GM19324 (cell line): ENCODE data around the gene AP2S1.
"Not testable (repeated sequence)": the region's sequence is repeated elsewhere in the genome, so short reads cannot be mapped to it uniquely, and the experiment has no call there.

Experiments used
- ATAC-seq: cut with Tn5 transposase; IDR thresholded peaks from one replicate; pipeline ENCODE4 v1.9.1; 2021; ENCODE audit warnings: mild to moderate bottlenecking, moderate library complexity; ENCODE audit not compliant: unreplicated experiment, low FRiP score

The AP2S1 gene

DNA sequence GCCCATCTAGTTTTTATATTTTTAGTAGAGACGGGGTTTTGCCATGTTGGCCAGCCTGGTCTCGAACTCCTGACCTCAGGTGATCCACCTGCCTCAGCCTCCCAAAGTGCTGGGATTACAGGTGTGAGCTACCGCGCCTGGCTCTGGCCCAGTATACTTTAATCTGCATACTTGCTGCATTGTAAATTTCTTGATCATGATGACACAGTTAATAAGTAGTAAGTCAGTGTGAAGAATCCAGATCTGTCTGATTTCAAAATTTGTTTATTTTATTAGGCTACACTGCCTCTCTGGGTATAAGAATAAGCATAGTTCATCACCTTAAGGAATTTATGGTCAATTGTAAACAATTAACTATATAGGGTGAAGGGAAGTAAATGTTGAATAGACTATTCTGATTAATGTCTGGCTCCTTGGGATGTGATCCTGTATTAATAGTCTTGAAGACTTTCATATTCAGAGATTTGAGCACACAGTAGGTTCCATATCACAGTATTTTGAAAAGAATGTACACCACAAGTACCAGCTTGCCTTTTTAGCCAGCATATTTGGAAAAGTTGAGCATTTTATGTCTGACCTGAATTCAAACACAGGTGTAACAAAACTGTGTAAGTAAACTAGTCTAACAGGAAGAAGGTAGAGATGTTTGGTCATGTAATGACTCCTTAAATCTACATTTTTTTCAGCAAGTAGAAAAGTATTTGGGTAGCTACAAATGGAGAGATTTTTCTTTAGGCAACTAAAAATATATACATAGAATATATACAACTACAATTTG is 17.6 kb upstream of the AP2S1 start:
- no peak for ATAC-seq

DNA sequence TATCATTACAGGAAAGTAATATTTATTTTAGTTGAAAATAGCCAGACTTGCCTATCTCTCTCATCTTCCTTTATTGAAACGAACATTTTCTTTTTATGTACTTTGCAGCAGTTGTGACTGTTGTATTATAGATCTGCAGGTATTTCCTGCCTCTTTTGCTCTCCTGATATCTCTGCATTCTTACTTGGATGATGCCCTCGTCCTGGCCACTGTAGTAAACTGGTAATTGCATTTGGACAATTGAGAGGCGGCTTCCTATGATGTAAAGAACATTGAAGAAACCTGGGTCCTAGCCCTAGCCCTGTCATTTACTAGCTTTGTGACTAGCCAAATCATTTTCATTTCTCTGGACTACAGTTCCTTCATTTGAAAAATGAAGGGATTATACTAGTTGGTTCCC is 16.5 kb upstream of the AP2S1 start:
- ATAC-seq, result no peak

- ATAC-seq, result no peak
These were observed 15.9 kb upstream of the AP2S1 start for GRCh38 chr19:46866407-46867136.

GRCh38 chr19:46863818-46864629 is 13.4 kb upstream of the AP2S1 start:
- ATAC-seq, result no peak

DNA sequence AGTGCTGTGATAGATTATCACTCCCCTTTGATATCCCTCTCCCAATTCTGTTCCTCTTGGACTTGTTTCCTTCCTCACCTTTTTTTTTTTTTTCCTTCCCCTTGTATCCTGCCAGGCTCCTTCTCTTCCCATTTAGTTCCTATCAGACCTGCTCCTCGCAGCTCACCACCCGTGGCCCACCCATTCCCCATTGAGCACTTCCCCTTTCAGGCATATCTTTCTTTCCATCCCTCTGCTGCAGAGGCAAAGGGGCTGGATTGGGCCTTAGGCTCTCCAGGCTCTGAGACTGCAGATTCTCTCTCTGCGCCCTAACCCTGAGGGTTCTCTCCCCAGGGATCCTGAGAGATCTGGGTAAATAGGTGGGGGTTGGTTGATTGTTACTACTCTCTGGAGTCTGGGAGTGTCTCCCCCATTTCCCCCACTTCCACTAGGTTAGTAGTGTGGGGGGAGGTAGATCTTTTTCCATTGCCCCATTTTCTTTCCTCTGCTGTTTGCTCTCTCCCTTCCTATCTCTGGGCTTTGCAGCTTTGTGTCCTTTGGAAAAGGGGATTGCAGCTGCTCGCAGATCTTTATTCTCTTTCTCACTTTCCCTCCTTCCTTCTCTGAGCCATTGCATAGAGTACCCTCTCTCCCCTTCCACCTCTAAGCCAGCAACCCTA is 12.5 kb upstream of the AP2S1 start:
- ATAC-seq, result no peak

DNA sequence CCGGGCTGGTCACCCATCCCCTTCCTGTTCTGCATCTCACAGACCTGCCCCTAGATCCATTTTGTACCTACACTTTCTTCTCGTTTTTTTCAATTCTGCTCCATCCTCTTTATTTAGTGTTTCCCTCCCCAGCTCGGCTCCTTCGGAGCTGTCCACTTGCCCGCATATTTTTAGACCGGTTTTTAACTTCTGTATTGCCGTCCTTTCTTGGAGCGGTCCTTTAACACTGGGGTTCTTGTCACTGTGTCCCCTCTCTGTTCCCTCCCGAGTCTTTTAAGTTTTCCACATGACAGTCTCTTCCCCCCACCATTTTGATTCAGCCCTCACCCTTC is 11.8 kb upstream of the AP2S1 start:
- no peak for ATAC-seq

GRCh38 chr19:46861691-46862502 is 11.3 kb upstream of the AP2S1 start:
- no peak for ATAC-seq

DNA sequence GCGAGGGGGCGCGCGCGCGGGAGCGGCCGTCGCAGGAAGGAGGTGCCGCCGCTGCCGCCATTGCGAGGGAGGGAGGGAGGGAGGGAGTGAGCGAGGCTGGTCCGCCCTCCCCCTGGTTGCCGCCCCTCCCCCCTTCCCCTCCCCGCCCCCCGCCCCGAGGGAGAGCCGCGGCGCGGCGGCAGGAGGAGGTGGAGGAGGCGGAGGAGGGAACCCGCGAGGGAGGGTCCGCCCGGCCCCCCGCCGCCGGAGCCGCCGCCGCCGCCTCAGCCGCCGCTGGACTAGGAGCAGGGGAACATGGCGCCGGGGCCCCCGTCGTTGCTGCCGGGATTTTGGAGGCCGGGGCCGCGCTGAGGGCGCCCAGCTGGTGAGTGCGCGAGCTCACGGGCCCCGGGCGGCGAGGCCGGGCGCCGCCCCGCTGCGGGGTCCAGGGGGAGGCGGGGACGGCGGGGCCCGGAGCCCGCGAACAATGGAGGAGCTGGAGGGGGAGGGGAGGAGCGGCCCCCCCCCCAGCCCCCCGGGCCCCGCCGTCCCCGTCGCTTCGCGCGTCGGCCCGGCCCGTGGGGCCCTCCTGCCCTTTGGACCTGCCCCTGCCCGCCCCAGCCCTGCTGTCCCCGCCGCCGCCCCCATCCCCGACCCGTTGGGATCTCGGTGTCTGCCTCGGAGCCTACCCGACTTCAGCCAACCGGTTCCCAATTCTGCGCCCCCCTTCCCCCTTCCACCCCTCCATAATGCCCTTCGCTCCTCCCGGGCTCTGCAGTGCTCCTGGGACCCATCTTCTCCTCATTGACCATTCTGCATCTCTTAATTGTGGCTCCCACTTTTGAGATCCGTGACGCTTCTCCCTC is 10.4 kb upstream of the AP2S1 start, which contains the start of gene ARHGAP35:
TSS of gene ARHGAP35 (plus strand) at position 152 of the 845 bp plus-strand sequence. CDS start 57,679 bp downstream, outside the sequence.
- ATAC-seq, result peak; percentile 19

GRCh38 chr19:46860125-46860845 is 9.6 kb upstream of the AP2S1 start:
- peak; percentile 72 for ATAC-seq

GRCh38 chr19:46859637-46860124 is 9.0 kb upstream of the AP2S1 start:
- no peak for ATAC-seq

GRCh38 chr19:46856062-46857022 is 5.7 kb upstream of the AP2S1 start:
- peak; percentile 40 for ATAC-seq

DNA sequence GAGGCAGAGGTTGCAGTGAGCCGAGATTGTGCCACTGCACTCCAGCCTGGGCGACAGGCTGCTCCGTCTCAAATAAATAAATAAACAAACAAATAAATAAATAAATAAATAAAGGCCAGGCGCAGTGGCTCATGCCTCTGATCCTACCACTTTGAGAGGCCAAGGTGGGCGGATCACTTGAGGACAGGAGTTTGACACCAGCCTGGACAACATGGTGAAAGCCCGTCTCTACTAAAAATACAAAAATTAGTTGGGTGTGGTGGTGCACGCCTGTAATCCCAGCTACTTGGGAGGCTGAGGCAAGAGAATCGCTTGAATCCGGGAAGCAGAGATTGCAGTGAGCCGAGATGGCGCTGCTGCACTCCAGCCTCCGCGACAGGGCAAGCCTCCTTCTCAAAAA is 4.1 kb upstream of the AP2S1 start:
- ATAC-seq, result not testable (repeated sequence)

GRCh38 chr19:46852830-46853229 is 2.2 kb upstream of the AP2S1 start:
- no peak for ATAC-seq

DNA sequence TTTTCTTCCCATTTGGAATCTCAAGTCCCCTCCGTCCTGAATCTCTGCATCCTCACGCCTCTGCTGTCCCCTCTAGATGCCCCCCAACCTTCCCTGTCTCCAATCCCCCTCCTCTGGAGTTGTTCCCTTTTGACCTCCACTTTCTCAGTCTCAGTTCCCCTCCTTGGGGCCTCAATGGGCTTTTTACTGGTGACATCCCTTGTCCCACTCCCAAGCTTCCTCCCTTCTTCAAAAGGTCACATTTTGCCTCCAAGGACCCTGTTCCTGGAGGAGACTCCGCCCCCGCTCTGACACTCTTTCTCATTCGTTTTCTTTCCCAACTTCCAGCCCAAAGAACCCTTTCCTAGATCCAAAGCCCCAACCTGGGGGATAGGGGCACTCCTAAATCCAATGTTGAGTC is 1.0 kb downstream of the AP2S1 start:
- no peak for ATAC-seq

- no peak for ATAC-seq
These were observed 2.3 kb downstream of the AP2S1 start for GRCh38 chr19:46848389-46848788.

DNA sequence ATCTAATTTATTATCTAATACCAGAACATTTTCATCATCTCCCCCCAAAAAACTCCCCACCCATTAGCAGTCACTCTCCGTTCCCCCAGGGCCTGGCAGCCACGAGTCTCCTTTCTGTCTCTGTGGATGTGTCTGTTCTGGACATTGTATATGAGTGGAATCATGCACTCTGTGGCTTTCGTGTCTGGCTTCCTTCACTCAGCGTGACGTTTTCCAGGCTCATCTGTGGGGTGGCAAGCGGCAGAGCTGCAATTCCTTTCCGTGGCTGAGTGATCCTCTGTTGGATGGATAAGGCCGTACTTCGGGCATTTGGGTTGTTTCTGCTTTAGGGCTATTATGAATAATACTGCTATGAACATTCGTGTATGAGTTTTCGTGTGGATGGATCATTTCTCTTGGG is 3.1 kb downstream of the AP2S1 start:
- ATAC-seq, result no peak

DNA sequence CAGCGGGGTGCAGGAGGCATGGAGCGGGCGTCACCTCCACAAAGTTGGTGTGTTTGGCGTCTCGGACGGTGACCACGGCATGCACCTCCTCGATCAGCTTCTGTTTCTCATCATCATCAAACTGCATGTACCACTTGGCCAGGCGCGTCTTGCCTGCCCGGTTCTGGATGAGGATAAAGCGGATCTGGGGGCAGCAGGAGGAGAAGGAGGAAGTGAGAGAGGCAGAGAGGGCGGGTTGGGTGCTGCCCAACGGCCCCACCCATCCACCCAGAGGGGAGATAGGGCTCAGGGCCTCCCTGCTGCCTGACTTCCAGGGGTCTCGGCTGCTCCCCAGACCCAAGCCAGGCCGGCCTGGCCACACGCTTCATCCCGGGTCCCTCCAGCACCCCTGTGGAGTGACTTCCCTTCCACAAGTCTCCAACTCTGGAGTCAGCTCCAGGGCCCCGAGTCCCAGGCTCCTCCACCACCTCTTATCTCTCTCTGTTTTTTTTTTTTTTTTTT is 4.6 kb downstream of the AP2S1 start:
- ATAC-seq, result no peak
